ENCODE data around the gene ESRRA. TPM values are rescaled to one million over a fixed set of nuclear protein-coding genes. Genes with fewer than 3 reads are reported as not detected.

ESRRA gene
- total RNA-seq, 1 experiment from 2014 or later, result 111 TPM

- DNase-seq (no peak), ATAC-seq (no peak)
- peaks cover 34% of the 10 kb centered on the region for H3K4me1 ChIP-seq (ENCODE audit: insufficient read depth, low read length)
- peak within 1 kb of the TSS; percentile 82 for H2AFZ ChIP-seq (ENCODE audit: low read length)
- no peak within 1 kb of the TSS for H3K27ac ChIP-seq (ENCODE audit: low read length)
- peak within 1 kb of the TSS; percentile 64 for H3K4me3 ChIP-seq (ENCODE audit: low read length)
- H3K4me2 ChIP-seq (ENCODE audit: low read length), result peak within 1 kb of the TSS; percentile 90
- no peaks in the 10 kb centered on the region for H3K36me3 ChIP-seq (ENCODE audit: low read depth, low read length)
- no peaks in the 10 kb centered on the region for H3K9me3 ChIP-seq (ENCODE audit: low read length)
- no peaks in the 10 kb centered on the region for H4K20me1 ChIP-seq (ENCODE audit: low read length)
- POLR2A ChIA-PET (ENCODE audit: unreplicated experiment), result interaction anchor here (1.1 kb wide), 1 partner anchor 59 kb away, joined by 3 read pairs; no protein-coding TSS in a partner anchor
- CTCF ChIA-PET, result interaction anchor here (0.5 to 2.2 kb wide), 13 partner anchors 11 to 285 kb away, joined by 3 to 13 read pairs (median 4); partner anchors contain the start of genes FKBP2, PRDX5, STIP1 and TRMT112
- peaks cover 18% of the 10 kb centered on the region for H3K27me3 ChIP-seq (ENCODE audit: low read length)
- no peak for TF ChIP-seq CTCF (conservative IDR thresholded peaks at IDR 0.05; ENCODE audit: low read depth, low read length)
- no peak for TF ChIP-seq EZH2 (IDR thresholded peaks at IDR 0.05; ENCODE audit: low read length, unreplicated experiment)
- TF ChIP-seq EZH2phosphoT487 (IDR thresholded peaks at IDR 0.05; ENCODE audit: borderline replicate concordance, low read length), result no peak
- H3K79me2 ChIP-seq (ENCODE audit: low read length), result no peaks in the 10 kb centered on the region
- BruUV-seq (replicated peaks), result no TSS peak
- no peaks in the 10 kb centered on the region for H3K9me2 ChIP-seq (replicated peaks; ENCODE audit: low read length)
- H3F3A ChIP-seq (ENCODE audit: low read length, unreplicated experiment), result no peaks in the 10 kb centered on the region
- H3K9ac ChIP-seq (ENCODE audit: low read length), result peak within 1 kb of the TSS; percentile 5; the same call in 1 of the 2 replicates
- intact Hi-C loops (cut with micrococcal nuclease), result loop anchor here (2.0 kb wide), 3 partner anchors 15 to 53 kb away; partner anchors contain the start of genes BAD, GPR137 and PPP1R14B
These were observed 5.3 kb upstream of the ESRRA start, which contains the start of gene CATSPERZ for GRCh38 chr11:64299847-64300648. Gene CATSPERZ (plus strand): TSS chr11:64300358. CDS start chr11:64300411, 53 bp downstream.

- no peak overlapping the region for H3K9ac ChIP-seq (ENCODE audit: low read length)
- H3K27ac ChIP-seq (ENCODE audit: low read length), result no peak overlapping the region
- peak overlapping the region; percentile 92 for H3K4me2 ChIP-seq (ENCODE audit: low read length)
- no TSS peak for BruUV-seq (replicated peaks)
- TF ChIP-seq EZH2 (IDR thresholded peaks at IDR 0.05; ENCODE audit: low read length, unreplicated experiment) (no peak), EZH2phosphoT487 (IDR thresholded peaks at IDR 0.05; ENCODE audit: borderline replicate concordance, low read length) (no peak), CTCF (conservative IDR thresholded peaks at IDR 0.05; ENCODE audit: low read depth, low read length) (no peak)
- H3K9me3 ChIP-seq (ENCODE audit: low read length), result no peaks in the 10 kb centered on the region
- ChIA-PET CTCF (interaction anchor here (0.6 to 2.0 kb wide), 10 partner anchors 15 to 1418 kb away, joined by 3 to 20 read pairs (median 6); partner anchors contain the start of gene PRDX5), POLR2A (ENCODE audit: unreplicated experiment) (interaction anchor here (1.0 kb wide), 1 partner anchor 62 kb away, joined by 9 read pairs; the partner anchor contains the start of gene FKBP2)
- H3K36me3 ChIP-seq (ENCODE audit: low read depth, low read length), result no peaks in the 10 kb centered on the region
- H3K27me3 ChIP-seq (ENCODE audit: low read length), result peaks cover 18% of the 10 kb centered on the region
- H3K9me2 ChIP-seq (replicated peaks; ENCODE audit: low read length), result no peaks in the 10 kb centered on the region
- H3K4me3 ChIP-seq (ENCODE audit: low read length), result no peak overlapping the region
- no peak for ATAC-seq
- no peaks in the 10 kb centered on the region for H3F3A ChIP-seq (ENCODE audit: low read length, unreplicated experiment)
- peaks cover 26% of the 10 kb centered on the region for H3K79me2 ChIP-seq (ENCODE audit: low read length)
- no peak overlapping the region for H2AFZ ChIP-seq (ENCODE audit: low read length)
- DNase-seq, result no peak
- H3K4me1 ChIP-seq (ENCODE audit: insufficient read depth, low read length), result peaks cover 35% of the 10 kb centered on the region
- H4K20me1 ChIP-seq (ENCODE audit: low read length), result no peaks in the 10 kb centered on the region
- intact Hi-C loops (cut with micrococcal nuclease), result loop anchor here (2.0 kb wide), 3 partner anchors 33 to 99 kb away; partner anchors contain the start of gene FKBP2
These were observed 2.0 kb upstream of the ESRRA start for GRCh38 chr11:64303109-64304031.
